Fibroblast of lung (primary cell): ENCODE measurements around the gene SDHA. TPM values are rescaled to one million over a fixed set of nuclear protein-coding genes. Genes with fewer than 3 reads are reported as not detected.
A peak's percentile ranks its signal among the peaks of the same experiment; 100 is the strongest.
"Not testable (repeated sequence)": the region's sequence is repeated elsewhere in the genome, so short reads cannot be mapped to it uniquely, and the experiment has no call there.

Source experiments
- DNase-seq, 2 donors: peaks; one replicate each; pipeline versions ENCODE4 v3.0.0 to v3.0.0-alpha.2; 2010; ENCODE audit warnings: low read depth in 2 of 2
- H2AFZ ChIP-seq: 2 replicates; pipeline ENCODE4 v1.5.1; 2012; ENCODE audit warnings: low read length, control low read depth, inconsistent platforms
- H3K27ac ChIP-seq: 2 replicates; pipeline ENCODE4 v1.5.1; 2011; ENCODE audit warnings: low read length, control low read depth; ENCODE audit not compliant: insufficient read depth
- H3K27me3 ChIP-seq: 2 replicates; pipeline ENCODE4 v1.5.1; 2011; ENCODE audit warnings: mild to moderate bottlenecking, low read length; ENCODE audit not compliant: control insufficient read depth, insufficient read depth
- H3K36me3 ChIP-seq: 2 replicates; pipeline ENCODE4 v1.5.1; 2011; ENCODE audit warnings: low read length; ENCODE audit not compliant: control insufficient read depth, insufficient read depth
- H3K4me1 ChIP-seq: 2 replicates; pipeline ENCODE4 v1.5.1; 2011; ENCODE audit warnings: low read length; ENCODE audit not compliant: control insufficient read depth, insufficient read depth; ENCODE audit errors: extremely low read depth
- H3K4me2 ChIP-seq: 2 replicates; pipeline ENCODE4 v1.5.1; 2011; ENCODE audit warnings: low read length, control low read depth; ENCODE audit not compliant: insufficient read depth; ENCODE audit errors: extremely low read depth
- H3K4me3 ChIP-seq, 4 experiments: fragments of 200-600 bp in 1 of 4; sonication (generic) in 1 of 4; replicated peaks in 1 of 4; 2 replicates each; pipeline ENCODE4 v1.5.1; 2011 to 2016; ENCODE audit warnings: low read length in 4 of 4, low read depth in 3 of 4, mild to moderate bottlenecking in 3 of 4, control low read depth in 2 of 4, inconsistent platforms in 1 of 4, mixed read lengths in 1 of 4; ENCODE audit not compliant: insufficient read depth in 1 of 4; ENCODE audit errors: control extremely low read depth in 1 of 4
- H3K79me2 ChIP-seq: 2 replicates; pipeline ENCODE4 v1.5.1; 2012; ENCODE audit warnings: mild to moderate bottlenecking, low read length, inconsistent platforms; ENCODE audit not compliant: control insufficient read depth, insufficient read depth
- H3K9ac ChIP-seq: 2 replicates; pipeline ENCODE4 v1.5.1; 2011; ENCODE audit warnings: mild to moderate bottlenecking, low read length, control low read depth; ENCODE audit not compliant: insufficient read depth
- H3K9me3 ChIP-seq: 2 replicates; pipeline ENCODE4 v1.5.1; 2012; ENCODE audit warnings: low read depth, low read length; ENCODE audit not compliant: control insufficient read depth, insufficient read depth
- H4K20me1 ChIP-seq: 2 replicates; pipeline ENCODE4 v1.5.1; 2011; ENCODE audit warnings: low read length; ENCODE audit not compliant: control insufficient read depth, insufficient read depth; ENCODE audit errors: extremely low read depth
- CTCF ChIP-seq, 2 donors: IDR thresholded peaks in 1 of 2; conservative IDR thresholded peaks in 1 of 2; 1 replicate in 1 of 2; 2 replicates in 1 of 2; pipeline ENCODE4 v1.5.1; 2011 to 2012; ENCODE audit warnings: low read length in 2 of 2, control low read depth in 1 of 2, inconsistent platforms in 1 of 2, low read depth in 1 of 2, mild to moderate bottlenecking in 1 of 2
- EZH2 ChIP-seq: IDR thresholded peaks from 2 replicates; pipeline ENCODE4 v1.5.1; 2012; ENCODE audit warnings: low read length, control low read depth, mild to moderate bottlenecking; ENCODE audit errors: missing control alignments
- polyA plus RNA-seq, 2 donors: library from polyadenylated mRNA; depleted of rRNA in 1 of 2; stranded (reverse) in 1 of 2; unstranded in 1 of 2; fragments of >200 nt; gene quantifications; 2 replicates each; pipeline ENCODE4 v1.2.1, GENCODE V29; 2011 to 2012; ENCODE audit warnings: missing spikeins in 1 of 2
- total RNA-seq: library from RNA; depleted of rRNA; stranded (reverse); fragments of >200 nt; gene quantifications from 2 replicates; pipeline ENCODE4 v1.2.1, GENCODE V29; 2014

SDHA gene
- total and polyA plus RNA-seq, 2 donors (not counting 1 experiment from before 2014, with no cell fraction given), result 89.6 to 150 TPM

- Histone ChIP-seq H3K4me3 (peak overlapping the region; percentile 75 to 93 (median 88)), H3K27me3 (no peaks in the 10 kb centered on the region), H3K4me1 (peaks cover 9% of the 10 kb centered on the region), H2AFZ (no peak overlapping the region), H3K36me3 (no peaks in the 10 kb centered on the region), H3K79me2 (peaks cover 63% of the 10 kb centered on the region), H4K20me1 (peaks cover 4% of the 10 kb centered on the region), H3K9ac (peak overlapping the region; percentile 88), H3K27ac (peak overlapping the region; percentile 82), H3K9me3 (no peaks in the 10 kb centered on the region), H3K4me2 (peak overlapping the region; percentile 99)
- DNase-seq, result peak; percentile 19 to 36
- no peak for TF ChIP-seq CTCF (conservative IDR thresholded peaks at IDR 0.05 in 1 of 2, IDR thresholded peaks at IDR 0.05 in 1 of 2; ENCODE audit: low read depth in 1 of 2, low read length in 2 of 2)
- no peak for TF ChIP-seq EZH2
Observed at GRCh38 chr5:218457-219291, 554 bp downstream of the SDHA start.

GRCh38 chr5:219460-219863 lies 1.3 kb downstream of the SDHA start:
- Histone ChIP-seq H3K36me3 (no peaks in the 10 kb centered on the region), H3K9ac (peak overlapping the region; percentile 4), H3K27me3 (no peaks in the 10 kb centered on the region), H3K4me2 (peak overlapping the region; percentile 99), H3K4me1 (peaks cover 9% of the 10 kb centered on the region), H3K79me2 (peaks cover 64% of the 10 kb centered on the region), H2AFZ (no peak overlapping the region), H3K27ac (peak overlapping the region; percentile 82), H3K4me3 (peak overlapping the region; percentile 75 to 93 (median 88)), H3K9me3 (no peaks in the 10 kb centered on the region), H4K20me1 (peaks cover 4% of the 10 kb centered on the region)
- no peak for TF ChIP-seq CTCF (conservative IDR thresholded peaks at IDR 0.05 in 1 of 2, IDR thresholded peaks at IDR 0.05 in 1 of 2; ENCODE audit: low read depth in 1 of 2, low read length in 2 of 2)
- TF ChIP-seq EZH2, result no peak
- peak; percentile 49 to 59 for DNase-seq

- peaks cover 4% of the 10 kb centered on the region for H4K20me1 ChIP-seq
- peaks cover 63% of the 10 kb centered on the region for H3K79me2 ChIP-seq
- H3K27me3 ChIP-seq, result no peaks in the 10 kb centered on the region
- peaks cover 3% of the 10 kb centered on the region for H3K36me3 ChIP-seq
- H3K27ac ChIP-seq, result peak overlapping the region; percentile 82
- peaks cover 6% of the 10 kb centered on the region for H3K4me1 ChIP-seq
- H2AFZ ChIP-seq, result no peak overlapping the region
- H3K4me2 ChIP-seq, result peak overlapping the region; percentile 99
- H3K9me3 ChIP-seq, result no peaks in the 10 kb centered on the region
- H3K9ac ChIP-seq, result peak overlapping the region; percentile 4
- no peak for TF ChIP-seq EZH2
- TF ChIP-seq CTCF (conservative IDR thresholded peaks at IDR 0.05 in 1 of 2, IDR thresholded peaks at IDR 0.05 in 1 of 2; ENCODE audit: low read depth in 1 of 2, low read length in 2 of 2), result no peak
- no peak for DNase-seq
- H3K4me3 ChIP-seq, result peak overlapping the region; percentile 75 to 93 (median 88)
Observed at GRCh38 chr5:219991-220390, 1.9 kb downstream of the SDHA start.

- not testable (repeated sequence) for H2AFZ ChIP-seq, H3K27ac ChIP-seq, H3K4me3 ChIP-seq, H3K4me1 ChIP-seq, H4K20me1 ChIP-seq, H3K9ac ChIP-seq, H3K9me3 ChIP-seq, H3K27me3 ChIP-seq
- Histone ChIP-seq H3K36me3 (peaks cover 12% of the 10 kb centered on the region), H3K4me2 (peak overlapping the region; percentile 61), H3K79me2 (peaks cover 60% of the 10 kb centered on the region)
- peak in 1 of 2 donors; percentile 11 for DNase-seq
Observed at GRCh38 chr5:222951-223715, 5.0 kb downstream of the SDHA start.
